A673 (cell line): ENCODE data around the gene PRAME.

ENCODE experiments used
- CTCF ChIP-seq: fragments of 300-800, 200-600 bp; sonication (generic); conservative IDR thresholded peaks from 2 replicates; pipeline ENCODE4 v1.5.1; 2017; ENCODE audit warnings: low read depth, mild to moderate bottlenecking, antibody characterized with exemption, low read length, moderate library complexity, mixed read lengths
- EZH2 ChIP-seq: fragments of 200-600 bp; sonication (generic); IDR thresholded peaks from 2 replicates; pipeline ENCODE4 v1.6.1; 2017; ENCODE audit warnings: borderline replicate concordance, low read depth, mild to moderate bottlenecking, mixed read lengths, antibody characterized with exemption, low read length; ENCODE audit not compliant: poor library complexity, severe bottlenecking

GRCh38 chr22:22536515-22536914, 22.6 kb downstream of the PRAME start:
- TF ChIP-seq CTCF (no peak), EZH2 (no peak)
